ENCODE data around the gene BAMBI. TPM values are rescaled to one million over a fixed set of nuclear protein-coding genes. Genes with fewer than 3 reads are reported as not detected.

BAMBI gene
- total and polyA plus RNA-seq, 10 donors: 3.9 to 38.0 (median 15.7) TPM

- Histone ChIP-seq H3K4me1 (peaks cover 0 to 25% (median 14%) of the 10 kb centered on the region in 6 donors), H3K27ac (no peak overlapping the region), H3K4me3 (no peak overlapping the region), H3K27me3 (replicated peaks in 1 of 7) (peaks cover 0 to 34% (median 8%) of the 10 kb centered on the region in 7 donors), H3K36me3 (peaks cover 0 to 12% (median 0%) of the 10 kb centered on the region in 6 donors), H3K9me3 (no peaks in the 10 kb centered on the region)
- TF ChIP-seq, protein P1, sequence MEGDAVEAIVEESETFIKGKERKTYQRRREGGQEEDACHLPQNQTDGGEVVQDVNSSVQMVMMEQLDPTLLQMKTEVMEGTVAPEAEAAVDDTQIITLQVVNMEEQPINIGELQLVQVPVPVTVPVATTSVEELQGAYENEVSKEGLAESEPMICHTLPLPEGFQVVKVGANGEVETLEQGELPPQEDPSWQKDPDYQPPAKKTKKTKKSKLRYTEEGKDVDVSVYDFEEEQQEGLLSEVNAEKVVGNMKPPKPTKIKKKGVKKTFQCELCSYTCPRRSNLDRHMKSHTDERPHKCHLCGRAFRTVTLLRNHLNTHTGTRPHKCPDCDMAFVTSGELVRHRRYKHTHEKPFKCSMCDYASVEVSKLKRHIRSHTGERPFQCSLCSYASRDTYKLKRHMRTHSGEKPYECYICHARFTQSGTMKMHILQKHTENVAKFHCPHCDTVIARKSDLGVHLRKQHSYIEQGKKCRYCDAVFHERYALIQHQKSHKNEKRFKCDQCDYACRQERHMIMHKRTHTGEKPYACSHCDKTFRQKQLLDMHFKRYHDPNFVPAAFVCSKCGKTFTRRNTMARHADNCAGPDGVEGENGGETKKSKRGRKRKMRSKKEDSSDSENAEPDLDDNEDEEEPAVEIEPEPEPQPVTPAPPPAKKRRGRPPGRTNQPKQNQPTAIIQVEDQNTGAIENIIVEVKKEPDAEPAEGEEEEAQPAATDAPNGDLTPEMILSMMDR (IDR thresholded peaks at IDR 0.05 in 8 of 11, conservative IDR thresholded peaks at IDR 0.05 in 3 of 11): no peak
- peak in 1 of 3 donors; percentile 36 for TF ChIP-seq POLR2AphosphoS5 (IDR thresholded peaks at IDR 0.05)
- WGBS, 5 donors: 89 to 93% (median 92%) methylated on average over 13 of the region's 13 CpGs
- DNase-seq: no peak
- intact Hi-C loops (cut with DNase I; ENCODE audit: low total_unique reads): no loop called here
These were observed 7.0 kb downstream of the BAMBI start for GRCh38 chr10:28684157-28684985.

DNA sequence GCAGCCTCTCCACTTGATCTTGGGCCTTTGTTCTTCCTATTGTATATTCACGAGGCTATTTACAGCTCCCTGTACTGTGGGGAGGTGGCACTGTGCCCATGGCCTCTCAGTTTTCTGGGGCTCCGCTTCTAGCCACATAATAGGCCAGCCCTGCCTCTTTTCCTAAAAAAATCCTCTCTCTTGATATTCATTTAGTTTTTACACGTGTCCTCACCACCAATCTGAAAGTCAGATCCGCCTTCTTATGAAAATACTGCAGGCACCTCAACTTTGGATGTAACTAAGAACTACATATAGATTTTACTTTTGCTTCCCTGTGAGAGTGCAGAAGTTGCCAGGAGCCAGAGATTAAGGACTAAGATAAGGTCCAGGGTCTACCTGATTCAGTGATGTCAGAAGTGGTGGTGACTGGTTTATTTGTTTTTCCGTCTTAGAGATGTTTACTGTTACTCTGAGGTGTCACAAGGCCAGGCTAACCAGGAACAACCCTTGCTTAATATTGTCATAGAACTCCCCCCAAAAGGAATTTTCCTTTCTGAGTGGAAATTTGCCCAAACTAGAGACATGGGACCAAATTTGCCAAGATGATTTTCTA is 7.8 kb downstream of the BAMBI start:
- TF ChIP-seq POLR2AphosphoS5 (IDR thresholded peaks at IDR 0.05) (no peak), POLR2A (IDR thresholded peaks at IDR 0.05) (no peak)
- TF ChIP-seq, protein P1 (IDR thresholded peaks at IDR 0.05 in 8 of 11, conservative IDR thresholded peaks at IDR 0.05 in 3 of 11): no peak
- no peak for DNase-seq
- H3K36me3 ChIP-seq: peaks cover 0 to 12% (median 0%) of the 10 kb centered on the region in 6 donors
- peaks cover 0 to 18% (median 7%) of the 10 kb centered on the region in 6 donors for H3K4me1 ChIP-seq
- intact Hi-C loops (cut with DNase I; ENCODE audit: low total_unique reads): no loop called here
- peaks cover 0 to 27% (median 1%) of the 10 kb centered on the region in 7 donors for H3K27me3 ChIP-seq (replicated peaks in 1 of 7)
- no peaks in the 10 kb centered on the region for H3K9me3 ChIP-seq
- WGBS, 5 donors: 70 to 84% (median 81%) methylated on average over 5 of the region's 5 CpGs
- H3K27ac ChIP-seq: no peak overlapping the region
- no peak overlapping the region for H3K4me3 ChIP-seq

DNA sequence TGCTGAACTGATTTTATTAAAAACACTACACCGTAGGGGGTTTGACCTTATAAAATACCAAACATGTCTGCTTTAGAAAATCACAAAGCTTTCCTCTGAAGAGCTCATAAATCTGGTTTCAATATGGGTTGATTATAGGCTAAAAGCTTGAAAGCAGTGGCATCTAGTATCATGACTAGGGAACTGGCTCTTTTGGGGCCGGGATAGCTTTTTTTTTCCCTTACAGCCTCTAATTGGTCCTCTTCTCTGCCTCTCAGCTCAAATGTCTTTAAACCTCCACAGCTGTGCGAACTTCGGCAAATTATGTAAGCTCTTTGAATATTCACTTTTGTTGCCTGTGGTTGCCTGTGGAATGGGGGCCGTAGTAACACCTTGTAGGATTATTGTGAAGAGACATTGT is 8.4 kb downstream of the BAMBI start:
- intact Hi-C loops (cut with DNase I; ENCODE audit: low total_unique reads): no loop called here
- no peak for TF ChIP-seq POLR2A (IDR thresholded peaks at IDR 0.05)
- TF ChIP-seq POLR2AphosphoS5 (IDR thresholded peaks at IDR 0.05): no peak
- TF ChIP-seq, protein P1 (IDR thresholded peaks at IDR 0.05 in 8 of 11, conservative IDR thresholded peaks at IDR 0.05 in 3 of 11): no peak
- no peak overlapping the region for H3K4me3 ChIP-seq
- H3K4me1 ChIP-seq: peaks cover 0 to 11% (median under 1%) of the 10 kb centered on the region in 6 donors
- H3K9me3 ChIP-seq: no peaks in the 10 kb centered on the region
- H3K36me3 ChIP-seq: peaks cover 0 to 12% (median 0%) of the 10 kb centered on the region in 6 donors
- no peak overlapping the region for H3K27ac ChIP-seq
- H3K27me3 ChIP-seq (replicated peaks in 1 of 7): peaks cover 0 to 26% (median 0%) of the 10 kb centered on the region in 7 donors
- no peak for DNase-seq
- WGBS, 5 donors: 81 to 89% (median 89%) methylated on average over 5 of the region's 5 CpGs

All from spleen (tissue), 11 donors.